ENCODE results near the gene RAD18. TPM values are rescaled to one million over a fixed set of nuclear protein-coding genes. Genes with fewer than 3 reads are reported as not detected.

Gene RAD18
- total RNA-seq, 1 experiment from 2014 or later: 13.8 TPM

- Histone ChIP-seq H3K36me3 (ENCODE audit: control insufficient read depth, insufficient read depth, low read length) (no peaks in the 10 kb centered on the region), H3K4me3 (ENCODE audit: low read depth in 2 of 2, low read length in 2 of 2) (no peak overlapping the region), H3K27ac (ENCODE audit: low read length) (no peak overlapping the region), H3K4me1 (ENCODE audit: control insufficient read depth, insufficient read depth, low read length) (no peaks in the 10 kb centered on the region), H3K27me3 (ENCODE audit: control insufficient read depth, insufficient read depth, low read length) (no peaks in the 10 kb centered on the region), H3K9me3 (ENCODE audit: control insufficient read depth, insufficient read depth, low read depth, low read length) (no peaks in the 10 kb centered on the region)
- CTCF ChIA-PET: no interaction called here
- ATAC-seq: no peak
- POLR2A ChIA-PET: no interaction called here
- intact Hi-C loops (cut with micrococcal nuclease; ENCODE audit: unreplicated experiment) (no loop called here), in situ Hi-C loops (cut with HindIII; ENCODE audit: low pct_unique_long_range_greater_than_20kb, low sequenced_read_pairs) (no loop called here)
- no peak for DNase-seq (ENCODE audit: low read depth, low spot score)
- TF ChIP-seq CTCF (IDR thresholded peaks at IDR 0.05) (no peak), TCF7L2 (IDR thresholded peaks at IDR 0.05; ENCODE audit: low read depth, low read length) (no peak)
- BruUV-seq (replicated peaks): no TSS peak
These were observed 43.9 kb upstream of the RAD18 start for GRCh38 chr3:9007213-9007612.

- no TSS peak for BruUV-seq (replicated peaks)
- no peaks in the 10 kb centered on the region for H3K4me1 ChIP-seq (ENCODE audit: control insufficient read depth, insufficient read depth, low read length)
- in situ Hi-C loops (cut with HindIII; ENCODE audit: low pct_unique_long_range_greater_than_20kb, low sequenced_read_pairs) (no loop called here), intact Hi-C loops (cut with micrococcal nuclease; ENCODE audit: unreplicated experiment) (no loop called here)
- CTCF ChIA-PET: no interaction called here
- POLR2A ChIA-PET: no interaction called here
- no peak overlapping the region for H3K4me3 ChIP-seq (ENCODE audit: low read depth in 2 of 2, low read length in 2 of 2)
- no peak overlapping the region for H3K27ac ChIP-seq (ENCODE audit: low read length)
- TF ChIP-seq CTCF (IDR thresholded peaks at IDR 0.05) (no peak), TCF7L2 (IDR thresholded peaks at IDR 0.05; ENCODE audit: low read depth, low read length) (no peak), REST (IDR thresholded peaks at IDR 0.05; ENCODE audit: insufficient read depth in 1 of 2, low read depth in 2 of 2, low read length in 1 of 2) (no peak), POLR2AphosphoS5 (IDR thresholded peaks at IDR 0.05; ENCODE audit: low read depth, low read length) (no peak)
- DNase-seq (ENCODE audit: low read depth, low spot score) (no peak), ATAC-seq (no peak)
- no peaks in the 10 kb centered on the region for H3K27me3 ChIP-seq (ENCODE audit: control insufficient read depth, insufficient read depth, low read length)
- H3K36me3 ChIP-seq (ENCODE audit: control insufficient read depth, insufficient read depth, low read length): no peaks in the 10 kb centered on the region
- no peaks in the 10 kb centered on the region for H3K9me3 ChIP-seq (ENCODE audit: control insufficient read depth, insufficient read depth, low read depth, low read length)
These were observed 36.8 kb upstream of the RAD18 start for GRCh38 chr3:9000041-9000440.

- Histone ChIP-seq H3K9me3 (ENCODE audit: control insufficient read depth, insufficient read depth, low read depth, low read length) (no peaks in the 10 kb centered on the region), H3K36me3 (ENCODE audit: control insufficient read depth, insufficient read depth, low read length) (no peaks in the 10 kb centered on the region), H3K27ac (ENCODE audit: low read length) (no peak overlapping the region), H3K4me1 (ENCODE audit: control insufficient read depth, insufficient read depth, low read length) (no peaks in the 10 kb centered on the region), H3K4me3 (ENCODE audit: low read depth in 2 of 2, low read length in 2 of 2) (no peak overlapping the region), H3K27me3 (ENCODE audit: control insufficient read depth, insufficient read depth, low read length) (no peaks in the 10 kb centered on the region)
- intact Hi-C loops (cut with micrococcal nuclease; ENCODE audit: unreplicated experiment) (no loop called here), in situ Hi-C loops (cut with HindIII; ENCODE audit: low pct_unique_long_range_greater_than_20kb, low sequenced_read_pairs) (no loop called here)
- TF ChIP-seq TCF7L2 (IDR thresholded peaks at IDR 0.05; ENCODE audit: low read depth, low read length): no peak
- no peak for TF ChIP-seq REST (IDR thresholded peaks at IDR 0.05; ENCODE audit: insufficient read depth in 1 of 2, low read depth in 2 of 2, low read length in 1 of 2)
- TF ChIP-seq CTCF (IDR thresholded peaks at IDR 0.05): no peak
- no peak for TF ChIP-seq POLR2AphosphoS5 (IDR thresholded peaks at IDR 0.05; ENCODE audit: low read depth, low read length)
- TF ChIP-seq SIN3A (IDR thresholded peaks at IDR 0.05; ENCODE audit: borderline replicate concordance, insufficient read depth, low read depth, low read length): no peak
- ChIA-PET CTCF (interaction anchor here (0.8 kb wide), 1 partner anchor 9 kb away, joined by 18 read pairs; no protein-coding TSS in a partner anchor), POLR2A (no interaction called here)
- no TSS peak for BruUV-seq (replicated peaks)
- DNase-seq (ENCODE audit: low read depth, low spot score): no peak
- no peak for ATAC-seq
These were observed 33.9 kb upstream of the RAD18 start for GRCh38 chr3:8997151-8997550.

All from Panc1 (cell line).